DMS53 treated with DMSO at 0.1 percent for 48 hours (cell line): Measurements from ENCODE around the gene CCDC102B.
"Not testable (repeated sequence)": the region's sequence is repeated elsewhere in the genome, so short reads cannot be mapped to it uniquely, and the experiment has no call there.

Experiments used
- DNase-seq: peaks from one replicate; lab custom pipeline; 2025; ENCODE audit not compliant: unreplicated experiment; lab: John Stamatoyannopoulos, UW

Gene CCDC102B

DNA sequence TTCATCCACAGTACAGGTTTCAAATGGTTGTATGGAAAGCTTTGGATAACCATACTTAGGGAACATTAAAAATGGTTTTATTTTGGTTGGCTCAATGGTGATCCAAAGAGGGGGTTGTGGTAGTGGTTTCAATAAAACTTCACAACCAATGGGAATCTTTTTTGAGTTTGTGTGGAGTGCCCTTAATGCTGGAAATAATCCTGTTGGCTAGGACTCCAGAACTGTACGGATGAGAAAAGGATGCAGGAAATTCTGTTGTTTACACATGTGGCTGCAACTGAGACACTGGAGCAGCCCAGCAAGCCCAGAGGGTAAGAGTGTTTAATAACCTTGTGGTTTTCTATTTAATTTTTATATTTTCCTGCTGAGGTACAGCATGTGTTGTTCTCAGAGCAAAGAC is at the start of gene CCDC102B:
CCDC102B (plus strand) TSS at position 210 of the 400 bp plus-strand sequence. CDS start 38,684 bp downstream, outside the sequence.
- DNase-seq, result peak; percentile 51

DNA sequence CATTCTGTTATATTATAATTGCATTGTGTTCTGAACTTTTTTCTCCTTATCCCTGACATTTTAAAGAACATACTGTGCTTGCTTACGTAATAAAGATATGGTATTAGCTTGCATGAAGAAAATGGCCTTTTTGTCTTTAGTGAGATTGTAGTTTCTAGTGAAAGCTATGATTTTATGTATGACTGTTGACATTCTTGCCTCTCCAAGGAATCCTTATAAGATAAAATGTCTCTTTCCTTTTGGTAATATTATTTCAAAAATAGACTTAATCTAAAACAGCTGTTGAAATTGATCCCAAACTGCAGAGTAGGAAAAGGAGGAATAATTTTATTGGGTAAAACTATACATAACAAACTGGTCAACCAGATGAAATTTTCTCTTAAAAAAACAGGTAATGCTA is 40.8 kb upstream of the CCDC102B start:
- no peak for DNase-seq

DNA sequence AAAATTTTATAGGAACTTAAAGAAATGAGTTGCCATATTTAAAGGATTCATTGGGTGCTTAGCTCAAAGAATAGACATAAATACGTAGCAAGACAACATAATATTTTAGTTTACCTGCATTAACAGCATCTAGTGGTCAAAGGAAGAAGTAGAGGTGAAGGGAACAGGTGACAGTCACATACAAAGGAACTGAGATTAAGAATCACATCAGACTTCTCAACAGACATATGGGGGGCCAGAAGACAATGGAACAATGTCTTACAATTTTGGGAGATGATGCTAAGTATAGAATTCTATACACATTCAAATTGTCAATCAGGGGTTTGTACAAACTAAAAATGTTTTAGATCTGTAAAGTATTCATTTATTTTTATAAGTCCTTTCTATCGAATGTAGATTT is 38.6 kb upstream of the CCDC102B start:
- no peak for DNase-seq

DNA sequence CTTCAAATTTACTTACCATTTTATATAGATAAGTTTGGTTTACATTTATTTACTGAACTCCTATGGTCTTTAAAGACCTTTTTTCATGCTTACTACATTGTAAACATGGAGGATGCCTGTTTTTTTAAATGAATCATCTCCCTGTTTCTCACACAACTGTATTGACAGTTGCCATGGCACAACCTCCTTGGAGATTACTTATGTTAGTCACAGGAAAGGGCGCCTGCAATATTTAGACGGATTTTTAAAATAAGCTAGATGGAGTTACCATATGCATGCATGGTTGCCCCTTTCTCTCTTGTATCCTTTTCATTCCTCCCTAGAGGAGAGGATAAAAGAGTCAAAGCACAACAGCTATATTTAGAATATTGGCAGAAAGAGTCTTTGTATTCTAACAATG is 34.8 kb upstream of the CCDC102B start:
- no peak for DNase-seq

DNA sequence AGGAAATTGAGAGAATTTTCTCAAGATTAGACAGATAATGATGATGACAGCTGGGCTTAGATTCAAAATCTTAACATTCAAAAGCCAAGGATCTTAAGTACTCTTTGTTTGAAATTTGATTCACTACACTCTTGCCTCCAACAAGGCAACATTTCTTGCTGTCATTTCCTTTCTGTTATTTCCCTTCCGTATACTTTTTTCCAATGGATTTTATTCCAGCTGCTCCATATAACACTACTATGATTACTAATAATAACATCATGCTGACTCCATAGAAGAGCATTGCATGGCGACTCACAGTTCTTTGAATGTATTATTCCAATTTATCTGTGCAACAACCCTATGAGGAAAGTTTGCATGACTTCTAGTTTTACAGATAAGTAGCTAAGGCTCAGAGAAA is 33.9 kb upstream of the CCDC102B start:
- no peak for DNase-seq

DNA sequence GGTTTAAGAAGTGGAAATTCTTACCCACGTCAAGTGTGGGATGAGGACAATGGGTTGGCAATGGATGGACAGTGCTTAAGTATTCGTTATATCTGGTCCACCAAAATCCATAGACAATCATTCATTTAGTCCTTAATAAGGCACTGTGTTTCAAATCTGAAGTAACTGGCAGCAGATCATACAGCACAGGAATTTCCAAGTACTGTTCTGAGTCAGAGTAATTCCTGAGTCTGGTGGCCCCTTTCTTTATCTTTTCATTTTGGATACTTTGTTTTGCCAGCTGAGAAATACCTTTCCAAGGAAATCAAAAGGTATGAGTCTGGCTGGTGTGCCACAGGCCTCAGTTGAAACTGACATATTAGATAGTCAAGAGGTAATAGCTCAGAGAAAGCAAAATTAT is 31.4 kb upstream of the CCDC102B start:
- no peak for DNase-seq

DNA sequence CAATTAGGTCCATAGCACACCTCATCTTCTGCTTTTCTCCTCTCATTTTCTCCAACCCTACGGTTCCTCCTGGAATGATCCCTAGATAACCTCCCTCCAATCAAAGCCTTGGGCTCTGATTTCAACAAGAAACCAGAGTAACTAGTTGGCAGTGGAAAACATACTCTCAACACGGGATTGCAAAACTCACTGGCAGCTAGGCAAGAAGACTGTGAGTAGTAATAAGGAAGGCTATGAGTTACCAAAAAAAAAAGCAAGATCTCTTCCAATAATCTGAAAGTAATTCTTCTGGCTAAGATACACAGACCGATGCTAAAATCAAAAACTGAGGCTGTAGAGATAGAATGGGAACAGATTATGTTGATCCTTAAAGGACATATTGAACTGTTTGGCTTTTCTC is 28.4 kb upstream of the CCDC102B start:
- DNase-seq, result no peak

DNA sequence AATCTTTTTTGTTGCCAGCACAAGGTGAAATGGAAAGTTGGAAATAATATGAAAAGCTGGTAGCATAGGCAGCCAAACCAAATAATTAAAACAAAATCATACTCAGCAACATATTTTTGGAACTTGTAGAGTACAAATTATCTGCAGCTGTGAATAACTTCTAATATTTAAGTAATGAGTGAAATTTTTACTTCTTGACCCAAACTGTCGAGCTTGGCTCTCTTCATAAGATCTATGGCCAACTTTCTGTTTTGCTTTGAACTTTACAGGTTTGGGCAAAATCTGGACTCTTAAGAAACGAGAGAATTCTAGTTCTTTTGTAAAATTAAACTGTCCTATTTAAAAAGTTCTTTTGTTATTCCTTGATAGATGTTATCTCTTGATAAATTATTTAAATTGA is 25.6 kb upstream of the CCDC102B start:
- DNase-seq, result no peak

DNA sequence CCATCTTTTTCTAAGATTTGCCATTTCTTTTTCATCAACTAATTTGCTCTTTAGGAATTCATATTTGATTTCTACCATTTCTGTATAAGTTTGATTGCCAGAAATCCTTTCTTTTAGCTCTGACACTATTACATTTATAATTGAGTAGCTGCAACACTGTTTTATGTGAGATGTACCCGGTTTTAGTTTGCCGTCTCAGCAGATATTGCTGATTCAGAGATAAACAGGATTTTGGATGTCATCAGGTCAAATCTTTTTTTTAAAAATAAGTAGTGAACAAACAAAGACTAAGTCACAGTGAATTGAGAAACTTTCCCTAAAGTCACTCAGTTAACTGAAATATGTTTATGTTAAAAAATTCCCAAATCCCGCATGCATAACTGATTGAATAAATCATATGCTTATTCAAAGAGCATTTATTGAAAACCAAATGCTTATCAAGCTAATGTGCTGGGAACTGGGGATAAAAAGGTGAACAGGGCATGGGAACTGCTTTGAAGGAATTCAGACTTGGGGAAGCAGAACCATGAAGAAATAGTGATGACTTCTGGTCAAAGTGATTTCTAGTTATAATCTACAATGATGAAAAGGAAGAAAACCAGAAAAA is 19.5 kb upstream of the CCDC102B start:
- DNase-seq, result no peak

DNA sequence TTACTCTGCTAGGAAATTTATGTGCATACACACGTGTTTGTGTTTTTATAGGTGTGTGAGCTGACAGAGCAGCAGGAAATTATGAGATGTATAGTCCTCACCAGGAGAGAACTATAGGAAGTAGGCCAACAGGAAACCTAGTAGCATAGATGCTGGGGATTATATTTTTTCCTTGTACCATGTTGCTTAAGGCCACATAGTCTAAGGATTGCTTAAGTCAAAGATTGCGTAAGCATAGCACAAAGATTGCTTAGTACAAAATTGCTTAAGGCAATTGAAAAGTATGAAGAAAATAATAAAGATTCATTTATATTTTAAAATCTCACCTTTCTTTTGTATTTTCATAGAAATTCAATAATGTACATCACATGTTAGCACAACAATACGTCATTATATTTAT is 18.7 kb upstream of the CCDC102B start:
- DNase-seq, result no peak

DNA sequence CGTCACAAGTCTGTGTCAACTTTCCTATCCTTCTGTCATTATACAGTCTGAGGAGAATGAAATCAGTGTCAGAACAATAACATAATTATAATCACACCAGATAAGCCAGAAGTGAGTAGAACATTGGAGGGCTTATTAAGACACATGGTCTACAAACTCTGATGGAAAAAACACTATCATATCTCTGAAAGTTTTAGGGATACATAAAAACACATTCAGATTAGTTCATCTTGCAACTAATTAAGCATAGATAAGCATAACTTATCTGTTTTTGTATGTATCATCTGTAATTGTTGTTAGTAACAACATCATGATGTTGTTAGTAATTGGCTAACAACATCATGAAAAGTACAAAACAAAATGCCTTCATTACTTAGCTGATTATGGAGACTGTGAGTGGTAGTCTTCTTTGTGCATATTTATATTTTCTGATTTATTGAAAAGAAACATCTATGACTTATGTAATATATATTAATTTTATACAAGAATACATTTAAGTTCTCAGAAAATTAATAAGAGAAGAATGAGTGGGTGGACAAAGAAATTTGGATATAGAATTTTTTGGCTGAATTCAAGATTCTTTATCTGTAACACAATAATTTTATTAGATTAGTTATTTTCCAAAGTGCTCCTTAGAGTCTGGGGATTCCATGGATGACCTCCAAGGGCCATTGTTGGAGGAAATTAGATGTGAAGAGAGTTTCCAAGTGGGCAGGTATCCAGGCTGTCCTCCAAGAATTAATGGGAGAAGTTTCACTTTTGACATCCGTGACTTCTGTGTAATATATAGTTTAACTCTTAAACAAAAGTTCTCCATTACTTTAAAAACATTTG is 16.9 kb upstream of the CCDC102B start:
- DNase-seq, result no peak

DNA sequence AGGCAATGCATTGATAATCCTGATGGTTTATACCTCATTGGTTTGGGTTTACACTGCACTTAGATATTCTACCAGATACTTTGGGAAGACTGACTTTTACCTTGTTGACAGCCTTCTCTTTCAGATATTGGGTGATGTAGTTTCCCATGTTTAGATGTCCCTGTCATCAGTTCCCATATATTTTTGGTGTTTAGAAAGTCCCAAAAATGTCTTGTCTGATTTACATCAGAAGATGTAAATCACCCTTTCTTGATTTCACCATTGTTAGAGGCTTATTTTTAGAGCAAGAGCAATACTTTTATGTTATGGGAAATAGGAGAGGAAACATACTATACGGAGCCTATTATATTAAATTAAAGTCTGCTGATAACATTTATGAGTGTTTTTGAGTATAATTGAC is 14.4 kb upstream of the CCDC102B start:
- DNase-seq, result no peak

DNA sequence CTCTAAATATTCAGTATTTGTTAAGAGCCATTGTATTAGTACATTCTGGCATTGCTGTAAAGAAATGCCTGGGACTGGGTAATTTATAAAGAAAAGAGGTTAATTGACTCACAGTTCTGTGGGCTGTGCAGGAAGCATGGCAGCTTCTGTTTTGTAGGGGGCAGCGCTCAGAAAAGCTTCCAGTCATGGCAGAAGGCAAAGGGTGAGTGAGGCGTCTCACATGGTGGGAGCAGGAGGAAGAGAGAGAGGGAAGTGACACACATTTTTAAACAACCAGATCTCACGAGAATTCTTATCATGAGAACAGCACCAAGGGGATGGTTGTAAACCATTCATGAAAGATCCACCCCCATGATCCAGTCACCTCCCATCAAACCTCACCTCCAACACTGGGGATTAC is 13.8 kb upstream of the CCDC102B start:
- no peak for DNase-seq

DNA sequence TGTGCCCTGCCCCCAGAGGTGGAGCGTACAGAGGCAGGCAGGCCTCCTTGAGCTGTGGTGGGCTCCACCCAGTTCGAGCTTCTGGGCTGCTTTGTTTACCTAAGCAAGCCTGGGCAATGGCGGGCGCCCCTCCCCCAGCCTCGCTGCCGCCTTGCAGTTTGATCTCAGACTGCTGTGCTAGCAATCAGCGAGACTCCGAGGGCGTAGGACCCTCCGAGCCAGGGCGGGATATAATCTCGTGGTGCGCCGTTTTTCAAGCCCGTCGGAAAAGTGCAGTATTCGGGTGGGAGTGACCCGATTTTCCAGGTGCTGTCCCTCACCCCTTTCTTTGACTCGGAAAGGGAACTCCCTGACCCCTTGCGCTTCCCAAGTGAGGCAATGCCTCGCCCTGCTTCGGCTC is 7.6 kb upstream of the CCDC102B start:
- DNase-seq, result not testable (repeated sequence)

DNA sequence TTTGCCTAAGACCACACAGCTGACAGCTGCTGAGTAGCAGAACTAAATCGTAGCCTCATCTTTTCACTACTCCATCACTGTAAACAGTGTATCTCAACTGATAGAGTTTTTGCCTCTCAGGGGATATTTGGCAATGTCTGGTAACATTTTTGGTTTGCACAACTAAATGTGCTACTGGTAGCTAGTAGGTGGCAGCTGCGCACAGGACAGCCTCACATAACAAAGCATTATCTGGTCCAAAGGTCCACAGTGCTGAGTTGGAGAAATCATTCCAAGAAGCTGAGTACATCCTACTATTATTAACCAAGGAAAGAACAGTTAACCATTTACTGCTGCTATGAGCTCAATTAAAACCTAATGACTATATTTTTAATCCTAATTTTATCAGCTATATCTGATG is 6.1 kb upstream of the CCDC102B start:
- DNase-seq, result no peak

DNA sequence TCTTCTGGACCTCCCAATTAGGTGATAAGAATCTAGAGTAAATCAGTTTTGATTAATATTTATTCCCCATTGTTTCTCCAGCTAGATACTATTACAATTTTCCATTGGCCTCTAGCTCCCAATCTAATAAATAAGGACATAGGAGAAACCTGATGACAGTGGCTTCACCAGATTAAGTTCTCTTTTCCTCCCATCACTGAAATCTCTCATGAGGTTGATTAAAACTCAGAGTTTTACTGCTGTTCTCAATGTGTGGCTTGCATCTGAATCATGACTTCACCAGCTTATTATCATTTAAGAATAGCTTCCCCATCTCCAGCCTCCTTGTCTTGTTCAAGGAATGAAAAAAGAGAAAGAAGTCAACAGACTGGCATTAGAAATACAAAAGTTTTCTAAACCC is 3.9 kb upstream of the CCDC102B start:
- DNase-seq, result no peak

DNA sequence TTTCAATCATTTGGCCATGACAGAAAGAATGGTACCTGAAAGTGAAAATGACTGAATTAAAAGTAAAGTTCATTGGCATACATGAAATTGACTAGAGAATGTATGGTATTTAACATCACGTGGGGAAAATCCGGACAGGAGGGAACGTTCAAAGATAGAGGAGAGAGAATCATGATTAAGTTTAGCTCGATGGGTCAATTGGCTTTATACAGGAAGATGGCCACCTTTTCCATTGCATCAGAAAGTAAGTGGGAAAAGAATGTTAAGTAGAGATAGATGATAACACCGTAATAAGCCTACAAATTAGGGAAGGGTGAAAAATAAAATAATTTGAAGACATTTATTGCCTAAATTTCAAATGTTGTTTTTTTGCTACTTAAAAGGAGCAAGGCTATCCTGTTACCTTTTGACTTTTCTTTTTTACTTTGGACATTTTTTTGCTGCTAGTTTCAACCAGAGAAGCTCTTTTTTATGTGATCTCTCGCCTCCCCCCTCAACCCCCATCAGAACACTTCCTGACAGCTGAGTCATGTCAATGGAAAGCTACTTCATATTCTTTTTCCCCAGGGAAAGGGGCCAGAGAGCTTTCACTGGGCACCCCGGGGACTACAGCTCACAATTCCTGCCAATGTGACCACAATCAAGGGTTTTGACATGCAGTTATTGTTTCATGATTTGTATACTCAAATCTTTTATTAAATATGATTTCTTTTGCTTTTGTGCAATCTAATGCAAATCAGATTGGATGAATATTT is 767 bp upstream of the CCDC102B start:
- peak; percentile 64 for DNase-seq

DNA sequence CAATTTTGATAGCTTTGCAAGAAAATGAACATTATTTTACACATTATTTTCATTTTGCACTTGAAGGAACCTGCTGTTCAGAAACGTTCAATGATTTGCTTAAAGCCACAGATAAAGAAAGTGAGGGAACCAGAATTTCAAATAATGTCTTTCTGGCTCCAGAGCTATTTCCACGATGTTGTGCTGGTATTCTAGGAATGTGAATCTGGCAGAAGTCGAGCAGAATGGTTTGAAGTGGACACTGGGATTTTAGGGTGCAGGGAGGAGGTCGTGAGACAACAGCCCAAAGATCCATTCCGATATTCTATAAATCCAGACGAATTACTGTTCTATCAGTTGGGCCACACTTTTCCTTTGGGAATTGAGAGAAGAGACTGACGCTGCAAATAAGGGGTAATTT is 2.2 kb downstream of the CCDC102B start:
- no peak for DNase-seq

DNA sequence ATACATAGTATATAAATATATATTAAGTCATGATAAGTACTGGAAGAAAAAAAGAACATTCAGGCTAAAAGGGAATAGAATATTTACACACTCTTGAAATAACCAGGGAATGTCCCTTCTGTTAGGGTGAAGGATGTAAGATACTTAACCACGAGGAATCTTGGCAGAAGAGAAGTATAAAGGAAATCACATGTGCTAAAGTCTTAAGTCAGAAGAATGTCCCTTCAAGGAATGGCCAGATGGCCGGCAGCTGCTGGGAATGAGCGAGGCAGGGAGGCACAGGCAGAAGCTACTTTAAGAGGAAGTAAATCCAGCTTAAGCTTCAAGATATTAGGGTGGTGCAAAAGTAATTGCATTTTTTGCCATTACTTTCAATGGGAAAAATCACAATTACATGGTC is 5.5 kb downstream of the CCDC102B start:
- peak; percentile 43 for DNase-seq

DNA sequence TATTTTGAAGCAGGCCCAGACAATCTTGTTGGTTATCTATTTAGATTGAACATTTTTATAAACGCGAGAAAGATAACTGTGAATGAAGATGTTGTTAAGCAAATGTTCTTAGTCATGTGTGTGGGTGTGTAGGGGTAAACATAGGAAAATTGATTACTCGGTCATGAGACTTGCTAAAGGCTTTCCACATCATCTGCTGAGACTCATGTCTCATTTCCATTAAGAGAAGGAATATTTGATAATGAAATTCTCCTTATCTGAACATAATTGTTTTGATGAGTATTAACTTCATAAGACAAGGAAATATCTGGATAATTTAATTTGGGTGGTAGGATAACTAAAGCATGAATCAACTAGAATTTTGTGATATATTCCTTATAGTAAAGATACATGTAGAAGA is 19.7 kb downstream of the CCDC102B start:
- no peak for DNase-seq

DNA sequence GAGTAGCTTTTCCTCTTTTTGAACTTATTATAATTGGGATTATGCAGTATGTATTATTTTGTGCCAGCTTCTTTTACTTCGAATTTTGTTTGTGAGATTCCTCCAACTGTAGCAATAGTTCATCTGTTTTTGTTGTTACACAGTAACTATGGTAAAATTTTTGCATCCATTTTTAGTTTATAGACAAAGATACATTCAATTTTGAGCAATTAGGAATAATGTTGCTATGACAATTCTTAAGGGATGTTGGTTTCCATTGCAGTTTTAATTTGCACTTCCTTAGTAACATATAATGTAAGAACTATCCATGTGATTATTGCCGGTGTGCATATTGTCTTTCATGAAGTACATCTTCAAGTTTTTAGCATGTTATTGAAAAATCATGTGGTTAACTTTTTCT is 20.7 kb downstream of the CCDC102B start:
- no peak for DNase-seq

DNA sequence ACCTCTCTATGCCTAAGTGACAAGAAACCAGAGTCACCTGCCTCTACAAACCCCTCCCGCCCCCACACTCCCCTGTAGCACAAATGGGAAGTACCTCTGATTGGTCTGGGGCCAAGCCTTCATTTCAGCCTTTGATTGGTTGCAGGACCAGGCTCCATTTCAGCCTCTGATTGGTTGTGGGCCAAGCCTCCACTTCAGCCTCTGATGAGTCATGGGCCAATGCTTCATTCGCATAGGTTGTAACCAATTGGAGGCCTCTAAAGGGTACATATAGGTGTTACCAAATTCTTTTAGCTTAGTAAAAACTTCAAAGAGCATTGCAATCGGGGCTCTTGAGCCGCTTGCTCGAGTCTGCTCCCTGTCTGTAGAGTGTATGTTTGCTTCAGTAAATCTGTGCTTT is 25.0 kb downstream of the CCDC102B start:
- DNase-seq, result no peak
